HEK293T (cell line): ENCODE measurements around the gene WWOX.

ENCODE experiments used
- CTCF ChIA-PET: fragments of 350-600 bp; formaldehyde crosslinking; extraction: SDS; loops from one replicate; lab custom pipeline; 2021; ENCODE audit warnings: antibody characterized with exemption, inconsistent platforms; lab: Yijun Ruan, JAX
- POLR2A ChIA-PET: fragments of 350-600 bp; formaldehyde crosslinking; extraction: SDS; loops from one replicate; lab custom pipeline; 2020; ENCODE audit warnings: antibody characterized with exemption, inconsistent platforms; lab: Yijun Ruan, JAX
- DNase-seq: peaks from one replicate; pipeline ENCODE4 v3.0.0; 2012; ENCODE audit warnings: mixed read lengths; ENCODE audit errors: extremely low spot score
- ARNT ChIP-seq: fragments of 450-650 bp; IDR thresholded peaks from 2 replicates; pipeline ENCODE4 v1.6.1; 2017; ENCODE audit warnings: mild to moderate bottlenecking
- BHLHE40 ChIP-seq: fragments of 450-650 bp; IDR thresholded peaks from 2 replicates; pipeline ENCODE4 v1.6.1; 2016; ENCODE audit warnings: mild to moderate bottlenecking, moderate library complexity, borderline replicate concordance
- CTBP1 ChIP-seq: fragments of 450-650 bp; IDR thresholded peaks from 2 replicates; pipeline ENCODE4 v1.6.1; 2016; ENCODE audit warnings: borderline replicate concordance
- ELF4 ChIP-seq: fragments of 450-650 bp; IDR thresholded peaks from 2 replicates; pipeline ENCODE4 v1.6.1; 2017; ENCODE audit warnings: antibody characterized with exemption
- FOXA1 ChIP-seq: fragments of 450-650 bp; IDR thresholded peaks from 2 replicates; pipeline ENCODE4 v1.6.1; 2016; ENCODE audit warnings: mild to moderate bottlenecking
- FOXK2 ChIP-seq: fragments of 450-650 bp; IDR thresholded peaks from 2 replicates; pipeline ENCODE4 v1.6.1; 2016; ENCODE audit warnings: mild to moderate bottlenecking
- FOXM1 ChIP-seq: fragments of 450-650 bp; IDR thresholded peaks from 2 replicates; pipeline ENCODE4 v1.6.1; 2017; ENCODE audit warnings: mild to moderate bottlenecking, borderline replicate concordance
- HDGF ChIP-seq: fragments of 450-650 bp; IDR thresholded peaks from 2 replicates; pipeline ENCODE4 v1.6.1; 2017; ENCODE audit warnings: antibody characterized with exemption, borderline replicate concordance
- L3MBTL2 ChIP-seq: fragments of 450-650 bp; conservative IDR thresholded peaks from 2 replicates; pipeline ENCODE4 v1.6.1; 2016; ENCODE audit warnings: mild to moderate bottlenecking
- LEF1 ChIP-seq: fragments of 450-650 bp; IDR thresholded peaks from 2 replicates; pipeline ENCODE4 v1.6.1; 2017; ENCODE audit warnings: mild to moderate bottlenecking, borderline replicate concordance
- NFRKB ChIP-seq: fragments of 450-650 bp; IDR thresholded peaks from 2 replicates; pipeline ENCODE4 v1.6.1; 2016; ENCODE audit warnings: mild to moderate bottlenecking, moderate library complexity
- SP1 ChIP-seq: fragments of 450-650 bp; IDR thresholded peaks from 2 replicates; pipeline ENCODE4 v1.6.1; 2017
- SUZ12 ChIP-seq: fragments of 450-650 bp; IDR thresholded peaks from 2 replicates; pipeline ENCODE4 v1.6.1; 2016; ENCODE audit warnings: mild to moderate bottlenecking
- TARDBP ChIP-seq: fragments of 450-650 bp; IDR thresholded peaks from 2 replicates; pipeline ENCODE4 v1.6.1; 2016
- ZNF384 ChIP-seq: fragments of 450-650 bp; IDR thresholded peaks from 2 replicates; pipeline ENCODE4 v1.6.1; 2016
- TF ChIP-seq, protein P1 (sequence below): fragments of 450-650 bp; IDR thresholded peaks from 2 replicates; pipeline ENCODE4 v1.6.1; 2016

Gene WWOX

DNA sequence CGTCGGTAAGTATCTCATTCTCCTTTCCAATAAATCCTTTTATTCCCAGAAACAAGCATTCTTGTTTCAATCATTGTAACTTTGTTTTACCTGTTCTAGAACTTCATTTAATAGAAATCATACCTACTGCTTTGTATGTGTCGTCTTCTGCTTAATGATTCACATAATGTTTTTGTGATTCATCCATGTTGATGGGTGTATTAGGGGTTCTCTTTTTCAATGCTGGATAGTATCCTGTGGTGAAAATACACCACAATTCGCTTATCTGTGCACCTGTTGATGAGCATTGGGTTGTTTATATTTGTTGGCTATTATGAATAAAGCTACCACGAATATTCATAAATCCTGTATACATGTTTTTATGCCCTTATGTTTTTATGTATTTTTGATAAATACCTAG lies 797.8 kb downstream of the WWOX start:
- ChIA-PET POLR2A (no interaction called here), CTCF (no interaction called here)
- no peak for TF ChIP-seq ZNF384
- no peak for TF ChIP-seq NFRKB
- TF ChIP-seq FOXK2 = no peak
- TF ChIP-seq BHLHE40 = no peak
- no peak for TF ChIP-seq L3MBTL2
- no peak for TF ChIP-seq CTBP1
- no peak for TF ChIP-seq FOXA1
- no peak for TF ChIP-seq ELF4
- TF ChIP-seq TARDBP = no peak
- no peak for TF ChIP-seq FOXM1
- no peak for DNase-seq

DNA sequence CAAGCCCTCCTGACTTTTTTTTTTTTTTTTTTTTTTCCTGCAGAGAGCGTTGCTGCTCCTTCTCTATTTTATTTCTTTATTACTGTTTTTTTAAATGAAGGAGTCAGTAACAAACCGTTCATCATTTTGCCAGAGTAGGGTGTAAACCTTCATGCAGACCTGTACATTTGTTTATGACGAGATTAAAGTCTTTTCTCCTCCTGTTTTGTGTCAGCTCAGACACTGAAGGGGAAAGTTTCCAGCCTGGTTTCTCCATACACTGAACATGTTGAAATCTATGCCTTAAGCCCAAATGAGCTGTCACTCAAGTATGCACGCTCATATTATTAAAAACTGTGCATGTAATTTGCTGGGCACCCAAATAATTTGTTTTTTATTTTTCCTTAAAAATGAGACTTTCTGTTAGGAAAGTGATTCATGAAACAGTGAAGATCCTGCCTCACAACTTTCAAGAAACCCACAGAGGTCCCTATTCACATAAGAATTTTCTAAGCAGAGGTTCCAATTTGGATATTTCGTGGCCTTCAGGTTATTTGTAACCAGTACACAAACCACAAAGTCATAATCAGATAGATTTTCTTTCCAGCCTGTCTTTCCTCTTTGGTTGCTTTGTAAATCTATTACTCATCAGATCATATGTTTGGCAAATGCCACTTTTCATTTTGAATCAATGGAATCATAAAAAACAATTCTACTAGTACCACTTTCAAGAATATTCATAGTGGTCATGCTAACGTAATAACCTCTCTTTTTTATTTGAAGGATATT lies 800.8 kb downstream of the WWOX start:
- TF ChIP-seq FOXA1 = no peak
- TF ChIP-seq SP1 = no peak
- no peak for TF ChIP-seq FOXK2
- no peak for TF ChIP-seq TARDBP
- TF ChIP-seq HDGF = no peak
- TF ChIP-seq, protein P1, sequence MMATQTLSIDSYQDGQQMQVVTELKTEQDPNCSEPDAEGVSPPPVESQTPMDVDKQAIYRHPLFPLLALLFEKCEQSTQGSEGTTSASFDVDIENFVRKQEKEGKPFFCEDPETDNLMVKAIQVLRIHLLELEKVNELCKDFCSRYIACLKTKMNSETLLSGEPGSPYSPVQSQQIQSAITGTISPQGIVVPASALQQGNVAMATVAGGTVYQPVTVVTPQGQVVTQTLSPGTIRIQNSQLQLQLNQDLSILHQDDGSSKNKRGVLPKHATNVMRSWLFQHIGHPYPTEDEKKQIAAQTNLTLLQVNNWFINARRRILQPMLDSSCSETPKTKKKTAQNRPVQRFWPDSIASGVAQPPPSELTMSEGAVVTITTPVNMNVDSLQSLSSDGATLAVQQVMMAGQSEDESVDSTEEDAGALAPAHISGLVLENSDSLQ = no peak
- no peak for TF ChIP-seq BHLHE40
- no peak for TF ChIP-seq NFRKB
- CTCF ChIA-PET = no interaction called here
- POLR2A ChIA-PET = no interaction called here
- no peak for DNase-seq

DNA sequence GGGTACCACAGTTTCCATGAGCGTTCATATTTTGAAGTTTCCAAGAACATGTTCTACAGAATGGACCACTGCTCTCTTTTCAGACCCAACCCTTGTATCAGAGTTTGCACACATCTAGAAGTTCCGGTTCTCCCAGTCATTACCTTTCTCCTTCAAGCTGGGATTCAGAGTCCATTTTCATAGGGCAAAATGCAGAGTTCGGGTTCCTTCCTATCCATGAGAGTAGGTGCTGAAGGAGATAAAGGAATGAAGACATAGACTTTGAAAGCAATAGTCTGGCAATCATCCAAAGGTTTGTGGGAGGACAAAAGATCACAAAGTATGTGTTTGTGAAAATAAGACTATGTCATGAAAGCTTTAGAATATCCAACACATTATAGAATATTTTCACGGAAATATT lies 801.5 kb downstream of the WWOX start:
- DNase-seq = no peak
- TF ChIP-seq NFRKB (no peak), ZNF384 (no peak), CTBP1 (no peak), SUZ12 (no peak), BHLHE40 (no peak), LEF1 (no peak), TARDBP (no peak), ARNT (no peak), ELF4 (no peak), SP1 (no peak), HDGF (no peak), FOXA1 (no peak), FOXK2 (no peak), FOXM1 (no peak)
- TF ChIP-seq, protein P1 = no peak
- CTCF ChIA-PET = no interaction called here
- POLR2A ChIA-PET = no interaction called here

DNA sequence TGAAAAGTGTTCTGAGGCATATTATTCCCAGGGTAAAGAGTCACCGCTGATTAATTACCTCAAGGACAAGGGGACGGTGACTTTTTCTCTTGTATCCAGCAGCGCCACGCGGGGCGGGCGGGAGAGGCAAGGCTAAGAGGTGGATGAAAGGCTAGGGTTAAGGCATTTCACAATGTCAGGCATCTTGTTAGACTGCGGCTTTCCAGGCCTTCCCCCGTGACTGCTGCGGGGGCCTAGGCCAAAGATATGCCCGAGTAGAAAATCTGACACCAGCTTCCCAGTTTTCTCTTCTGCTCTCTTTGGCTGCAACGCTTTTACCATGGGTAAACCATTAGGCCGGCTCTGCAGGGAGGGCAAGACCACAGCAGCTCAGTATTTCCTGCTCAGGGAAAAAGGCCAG lies 802.9 kb downstream of the WWOX start:
- POLR2A ChIA-PET = no interaction called here

DNA sequence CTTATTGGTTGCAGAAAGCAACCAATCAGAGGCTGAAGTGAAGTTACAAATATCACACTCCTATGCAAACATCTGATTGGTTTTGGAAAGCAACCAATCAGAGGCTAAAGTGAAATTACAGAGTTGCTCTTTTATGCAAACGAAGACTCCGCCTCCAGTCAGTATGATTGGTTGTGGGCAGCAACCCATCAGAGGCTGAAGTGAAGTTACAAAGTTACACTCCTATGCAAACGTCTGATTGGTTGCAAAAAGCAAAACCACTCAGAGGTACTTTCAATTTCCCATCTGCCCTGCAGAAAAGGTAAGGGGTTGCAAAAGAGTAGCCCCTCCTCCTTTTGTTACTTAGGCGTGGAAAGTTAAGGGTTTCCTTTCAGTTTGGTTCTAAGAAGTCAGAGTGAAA lies 803.8 kb downstream of the WWOX start:
- CTCF ChIA-PET = no interaction called here
- TF ChIP-seq FOXK2 = no peak
- TF ChIP-seq ZNF384 = no peak
- no peak for TF ChIP-seq LEF1
- no peak for TF ChIP-seq CTBP1
- TF ChIP-seq NFRKB = no peak
- no peak for TF ChIP-seq FOXA1
- no peak for TF ChIP-seq SUZ12
- TF ChIP-seq L3MBTL2 = no peak
- no peak for DNase-seq
- POLR2A ChIA-PET = no interaction called here

More for the DNA sequence above, 802.9 kb downstream of the WWOX start:
- DNase-seq = no peak
- no peak for TF ChIP-seq SUZ12
- no peak for TF ChIP-seq FOXK2
- TF ChIP-seq NFRKB = no peak
- TF ChIP-seq ELF4 = no peak
- TF ChIP-seq ZNF384 = no peak
- TF ChIP-seq, protein P1 = no peak
- TF ChIP-seq FOXA1 = no peak
- TF ChIP-seq SP1 = no peak
- no peak for TF ChIP-seq CTBP1
- no peak for TF ChIP-seq BHLHE40
- no peak for TF ChIP-seq LEF1
- TF ChIP-seq FOXM1 = no peak
- no peak for TF ChIP-seq HDGF
- CTCF ChIA-PET = no interaction called here

DNA sequence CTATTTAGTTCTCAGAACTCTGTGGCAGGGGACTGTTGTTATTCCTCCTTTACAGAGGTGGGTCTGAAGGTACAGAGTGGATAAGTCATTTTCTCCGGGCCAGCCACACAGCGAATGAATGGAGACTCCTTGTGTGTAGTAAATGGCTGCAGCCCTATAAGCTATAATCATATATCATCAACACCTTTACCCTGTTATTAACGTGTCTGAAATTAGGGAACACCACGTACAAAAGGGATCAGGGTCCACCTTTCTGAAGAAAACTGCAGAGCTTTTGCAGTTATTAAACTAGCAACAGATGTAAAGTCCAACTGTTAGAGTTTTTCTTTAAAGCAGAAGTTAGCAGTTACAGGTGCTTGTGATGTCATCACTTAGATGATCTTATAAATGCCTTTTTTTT lies 804.4 kb downstream of the WWOX start:
- DNase-seq = no peak
- CTCF ChIA-PET = no interaction called here
- POLR2A ChIA-PET = no interaction called here
- TF ChIP-seq SUZ12 = no peak

DNA sequence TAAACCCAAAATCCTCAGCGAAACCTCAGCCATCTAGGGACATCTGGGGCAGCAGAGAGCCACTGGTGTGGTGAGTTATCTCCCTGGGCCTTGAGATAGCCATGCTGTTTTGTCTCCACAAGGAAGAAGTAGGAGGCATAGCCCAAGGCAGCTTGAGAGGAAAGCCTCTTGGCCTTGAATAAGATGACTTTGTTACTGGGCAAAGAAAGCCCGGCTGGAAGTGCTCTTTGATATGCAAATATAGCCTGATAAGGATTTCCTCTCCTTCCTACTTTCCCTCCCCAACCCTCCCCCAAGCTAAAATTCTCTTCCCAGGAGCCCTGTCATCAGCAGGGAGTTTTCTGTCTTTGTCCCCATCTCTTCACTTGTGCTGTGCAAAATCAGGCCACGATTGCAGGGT lies 806.7 kb downstream of the WWOX start:
- no peak for DNase-seq
- ChIA-PET POLR2A (no interaction called here), CTCF (no interaction called here)
- no peak for TF ChIP-seq ARNT
- no peak for TF ChIP-seq FOXK2
- no peak for TF ChIP-seq FOXA1
- no peak for TF ChIP-seq HDGF
- TF ChIP-seq, protein P1 = no peak
- no peak for TF ChIP-seq LEF1
- TF ChIP-seq SP1 = no peak
- no peak for TF ChIP-seq ELF4
- TF ChIP-seq FOXM1 = no peak
